GM12873 (cell line): ENCODE results near the gene MEMO1.

Source experiments
- CTCF ChIP-seq: IDR thresholded peaks from 2 replicates; pipeline ENCODE4 v1.5.1; 2012; ENCODE audit warnings: low read depth, mild to moderate bottlenecking, moderate library complexity, low read length, control low read depth; ENCODE audit not compliant: insufficient read depth; ENCODE audit errors: missing control alignments

The MEMO1 gene

DNA sequence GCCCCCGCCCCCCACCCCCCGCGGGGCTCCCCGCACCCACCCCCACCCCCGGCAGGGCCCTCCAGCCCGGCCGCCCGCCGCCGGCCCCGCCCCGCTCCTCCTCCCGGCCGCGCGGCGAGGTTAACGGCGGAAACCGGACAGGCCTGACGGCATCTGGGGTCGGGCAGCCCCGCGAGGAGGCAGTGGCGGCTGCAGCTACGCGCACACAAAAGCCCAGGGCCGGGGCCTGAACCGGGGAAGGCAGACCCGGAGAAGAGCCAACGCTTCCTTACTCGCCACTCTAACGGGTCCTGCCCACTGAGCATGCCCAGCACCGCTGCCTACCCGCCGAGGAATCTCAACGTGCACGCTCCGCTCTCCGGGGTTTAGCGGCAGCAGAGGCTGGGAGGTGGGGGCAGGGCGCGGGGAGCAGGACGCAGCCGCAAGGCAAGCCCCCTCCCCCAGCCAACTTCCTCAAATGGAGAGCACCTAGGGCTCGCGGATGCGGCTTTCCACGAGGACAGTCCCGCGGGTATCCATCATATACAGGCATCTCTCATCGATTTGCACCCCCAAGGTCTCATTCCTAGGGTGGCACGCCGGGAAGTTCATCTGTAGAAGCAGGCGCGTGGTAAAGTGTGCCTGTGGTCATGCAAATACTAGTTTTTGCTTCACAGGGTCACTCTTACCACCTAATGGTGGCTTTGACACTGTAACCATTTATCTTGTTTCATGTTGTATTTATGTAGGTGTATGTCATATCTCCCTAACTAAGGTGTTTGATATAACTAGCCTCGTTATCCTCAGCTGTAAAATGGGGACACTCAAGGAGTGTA is at the start of gene MEMO1:
Gene MEMO1 (minus strand): TSS at position 339 of the 815 bp plus-strand sequence. CDS start 761 bp downstream, outside the sequence.
- TF ChIP-seq CTCF: no peak

DNA sequence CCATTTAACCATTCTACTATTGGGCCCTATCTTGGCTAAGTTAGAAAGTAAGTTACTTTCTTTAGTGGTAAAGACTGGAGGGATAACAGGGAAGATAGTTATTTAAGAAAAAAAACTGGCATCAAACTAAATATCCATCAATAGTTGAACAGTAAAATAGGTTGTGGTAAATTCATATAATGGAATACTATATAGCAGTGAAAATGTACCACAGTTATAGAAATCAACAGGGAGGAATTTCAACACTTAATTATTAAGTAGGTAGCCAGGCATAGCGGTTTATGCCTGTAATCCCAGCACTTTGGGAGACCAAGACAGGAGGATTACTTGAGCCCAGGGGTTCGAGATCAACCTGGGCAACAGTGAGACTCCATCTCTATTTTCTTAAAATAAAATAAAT is 49.5 kb upstream of the MEMO1 start:
- no peak for TF ChIP-seq CTCF

GRCh38 chr2:32058130-32058529 is 47.3 kb upstream of the MEMO1 start:
- TF ChIP-seq CTCF: no peak

GRCh38 chr2:32051836-32052439 is 41.1 kb upstream of the MEMO1 start:
- TF ChIP-seq CTCF: no peak

DNA sequence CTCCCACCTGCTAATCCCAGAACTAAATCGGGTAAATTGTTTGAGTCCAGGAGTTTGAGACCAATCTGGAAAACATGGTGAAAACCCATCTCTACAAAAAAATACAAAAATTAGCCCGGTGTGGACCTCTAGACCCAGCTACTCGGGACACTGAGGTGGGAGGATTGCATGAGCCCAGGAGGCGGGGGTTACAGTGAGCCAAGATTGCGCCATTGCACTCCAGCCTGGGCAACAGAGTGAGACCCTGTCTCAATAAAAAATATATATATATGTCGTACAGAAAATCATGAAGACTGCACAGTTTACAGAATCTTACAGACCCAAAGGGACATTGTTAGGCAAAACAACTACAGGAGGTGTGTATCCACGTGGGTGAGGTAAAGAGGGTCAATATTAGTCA is 32.8 kb upstream of the MEMO1 start:
- TF ChIP-seq CTCF: no peak

DNA sequence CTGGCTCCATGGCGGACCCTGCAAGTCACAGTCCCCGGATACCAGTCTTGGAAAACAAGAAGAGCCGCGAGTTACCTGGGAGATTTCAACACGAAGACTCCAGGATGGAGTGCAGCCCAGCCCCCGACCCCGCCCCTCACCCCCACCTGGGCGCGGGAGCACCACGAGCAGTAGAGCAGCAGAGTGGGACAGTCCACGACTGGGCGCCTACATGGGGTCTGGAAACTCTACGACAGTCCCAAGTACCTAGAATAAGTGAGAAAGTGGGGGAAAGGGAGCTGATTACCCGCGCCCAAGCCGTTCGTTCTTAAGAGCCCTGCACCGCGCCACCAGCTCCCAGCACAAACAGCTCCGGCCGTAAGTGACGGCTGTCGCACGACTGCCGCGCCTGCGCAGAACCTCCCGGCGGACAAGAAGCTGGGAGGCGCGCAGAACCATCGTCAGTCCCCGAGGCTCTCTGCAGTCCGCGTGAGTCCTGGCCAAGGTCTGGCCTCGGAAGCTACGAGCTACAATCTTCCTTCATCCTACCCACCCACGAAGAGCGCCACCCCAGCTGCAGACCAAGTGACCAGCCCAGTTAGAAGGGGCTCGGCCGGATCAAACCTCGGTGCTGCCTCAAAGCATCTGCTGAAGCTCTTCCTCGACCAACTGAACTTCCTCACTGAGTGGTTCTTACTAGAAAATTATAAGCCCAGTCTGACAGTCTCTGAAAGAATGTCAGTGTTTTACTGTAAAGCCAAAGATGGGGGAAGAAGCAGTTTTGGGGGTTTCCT is 28.8 kb upstream of the MEMO1 start, which contains the start of gene DPY30:
Gene DPY30 (minus strand): TSS at position 359 of the 773 bp plus-strand sequence. CDS start 349 bp downstream, at position 10.
- no peak for TF ChIP-seq CTCF

- TF ChIP-seq CTCF: no peak
Measured at GRCh38 chr2:32012872-32013271, 2.1 kb upstream of the MEMO1 start.
